G401.6 (cell line): ENCODE results near the gene LRRC8A.

Experiments used
- FAIRE-seq: peaks from 2 replicates; lab custom pipeline; 2012; peaks lifted over from hg19 to GRCh38; lab: Jason Lieb, UNC

LRRC8A gene

GRCh38 chr9:128902351-128903078 is 20.6 kb downstream of the LRRC8A start:
- no peak for FAIRE-seq

- no peak for FAIRE-seq
These were observed 21.1 kb downstream of the LRRC8A start for GRCh38 chr9:128903079-128903461.

GRCh38 chr9:128903871-128904620 is 22.1 kb downstream of the LRRC8A start:
- FAIRE-seq, result no peak

- FAIRE-seq, result no peak
These were observed 24.0 kb downstream of the LRRC8A start for GRCh38 chr9:128905964-128906363.

GRCh38 chr9:128906741-128907140 is 24.8 kb downstream of the LRRC8A start:
- no peak for FAIRE-seq

- no peak for FAIRE-seq
These were observed 26.4 kb downstream of the LRRC8A start for GRCh38 chr9:128908372-128908771.

- FAIRE-seq, result no peak
These were observed 27.9 kb downstream of the LRRC8A start for GRCh38 chr9:128909859-128910258.

GRCh38 chr9:128910906-128911305 is 29.0 kb downstream of the LRRC8A start:
- FAIRE-seq, result no peak

- FAIRE-seq, result no peak
These were observed 29.6 kb downstream of the LRRC8A start for GRCh38 chr9:128911529-128912035.

- FAIRE-seq, result no peak
These were observed 30.4 kb downstream of the LRRC8A start for GRCh38 chr9:128912270-128912853.

GRCh38 chr9:128913048-128913900 is 31.3 kb downstream of the LRRC8A start:
- no peak for FAIRE-seq

- FAIRE-seq, result no peak
These were observed 32.3 kb downstream of the LRRC8A start for GRCh38 chr9:128913995-128914772.

- FAIRE-seq, result no peak
These were observed 34.3 kb downstream of the LRRC8A start for GRCh38 chr9:128916204-128916603.

- no peak for FAIRE-seq
These were observed 34.8 kb downstream of the LRRC8A start for GRCh38 chr9:128916745-128917144.

- FAIRE-seq, result no peak
These were observed 35.4 kb downstream of the LRRC8A start for GRCh38 chr9:128917151-128917849.

- no peak for FAIRE-seq
These were observed 37.0 kb downstream of the LRRC8A start for GRCh38 chr9:128918921-128919320.

- no peak for FAIRE-seq
These were observed 37.6 kb downstream of the LRRC8A start for GRCh38 chr9:128919402-128920089.

- FAIRE-seq, result no peak
These were observed 38.6 kb downstream of the LRRC8A start, which contains the start of gene PHYHD1 for GRCh38 chr9:128920381-128921058. PHYHD1 (plus strand) TSS chr9:128920982; CDS start chr9:128922324, 1,342 bp downstream.
